Adipose tissue (tissue), 3 donors: ENCODE measurements around the gene DLX5. TPM values are rescaled to one million over a fixed set of nuclear protein-coding genes. Genes with fewer than 3 reads are reported as not detected.

Experiments used
- polyA plus RNA-seq, 3 donors: library from polyadenylated mRNA; stranded (reverse); fragments of 200-250 nt; gene quantifications; one replicate each; pipeline ENCODE4 v1.2.3, GENCODE V29; 2013
- donor health status: healthy with polysubstance abuse.
- donor health status: Bipolar disorder and iron deficiency.
- donor health status: healthy.

Gene DLX5
- polyA plus RNA-seq, 3 donors: 0.16 TPM; not detected in 2

Other genes with a start within 250 kb of the DLX5 start
- gene DLX6, start 19.3 kb downstream of the DLX5 start, polyA plus RNA-seq: not detected
- gene SDHAF3, start 92.9 kb upstream of the DLX5 start, polyA plus RNA-seq: 1 to 10 TPM; 8.4 to 9.8 (median 8.6) TPM